ENCODE measurements around the gene ZSCAN26.

The ZSCAN26 gene

DNA sequence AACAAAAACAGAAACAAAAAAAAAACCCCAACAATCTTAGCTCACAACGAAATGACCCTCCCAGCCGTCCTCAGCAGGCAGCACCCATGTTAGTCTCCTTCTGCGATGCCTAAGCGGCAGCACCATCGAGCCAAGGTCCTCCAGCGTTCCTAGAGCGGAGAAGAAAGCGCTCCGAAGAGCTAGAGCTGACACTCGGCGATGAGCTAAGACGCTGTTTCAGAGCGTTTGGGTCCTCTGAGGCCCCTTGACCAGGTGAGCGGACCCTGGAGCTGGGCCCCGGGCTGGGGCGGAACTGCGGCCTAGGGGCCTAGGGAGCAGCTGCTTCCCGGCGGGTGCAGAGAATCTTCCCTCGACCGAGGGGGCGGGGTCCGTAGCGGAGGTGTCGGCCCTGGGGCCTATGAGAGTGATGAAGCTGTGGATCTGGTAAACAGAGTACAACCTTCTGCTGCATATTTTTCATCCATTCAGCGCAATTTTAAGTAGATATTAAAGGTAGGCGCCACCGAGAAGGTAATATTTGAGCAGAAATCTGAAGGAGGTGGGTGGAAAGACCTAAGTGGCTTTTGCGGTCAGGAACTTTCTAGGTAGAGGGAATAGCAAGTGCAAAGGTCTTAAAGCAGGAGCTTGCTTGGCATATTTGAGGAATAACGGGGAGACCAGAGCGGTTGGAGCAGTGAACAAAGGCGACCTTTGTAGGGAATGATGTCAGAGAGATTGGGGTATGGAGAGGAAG lies at the start of gene ZSCAN26:
Gene ZSCAN26, plus strand, starts transcription at position 182 of the 733 bp plus-strand sequence. CDS start 4,777 bp downstream, outside the sequence.
- DNase-seq (ENCODE audit: low read depth) = peak; percentile 45

DNA sequence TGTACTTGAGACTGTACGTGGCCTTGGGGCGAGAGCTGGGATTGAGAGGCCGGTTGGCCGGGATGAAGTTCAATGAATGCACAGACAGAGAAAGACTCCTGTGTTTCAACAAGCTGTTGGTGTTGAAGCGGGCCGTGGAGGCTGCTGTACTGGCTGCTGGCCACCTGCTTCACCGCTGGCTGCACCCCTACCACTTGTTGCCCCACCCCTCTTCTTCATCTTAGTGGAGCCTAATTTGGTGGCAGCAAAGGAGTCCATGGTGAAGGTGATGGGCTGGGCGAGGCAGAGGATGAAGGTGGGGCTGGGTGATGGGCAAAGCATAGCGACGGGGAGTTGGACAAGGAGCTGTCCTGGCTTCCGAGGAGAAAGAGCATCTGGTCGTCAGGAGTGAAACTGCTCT lies 49.1 kb upstream of the ZSCAN26 start:
- no peak for DNase-seq (ENCODE audit: low read depth)

DNA sequence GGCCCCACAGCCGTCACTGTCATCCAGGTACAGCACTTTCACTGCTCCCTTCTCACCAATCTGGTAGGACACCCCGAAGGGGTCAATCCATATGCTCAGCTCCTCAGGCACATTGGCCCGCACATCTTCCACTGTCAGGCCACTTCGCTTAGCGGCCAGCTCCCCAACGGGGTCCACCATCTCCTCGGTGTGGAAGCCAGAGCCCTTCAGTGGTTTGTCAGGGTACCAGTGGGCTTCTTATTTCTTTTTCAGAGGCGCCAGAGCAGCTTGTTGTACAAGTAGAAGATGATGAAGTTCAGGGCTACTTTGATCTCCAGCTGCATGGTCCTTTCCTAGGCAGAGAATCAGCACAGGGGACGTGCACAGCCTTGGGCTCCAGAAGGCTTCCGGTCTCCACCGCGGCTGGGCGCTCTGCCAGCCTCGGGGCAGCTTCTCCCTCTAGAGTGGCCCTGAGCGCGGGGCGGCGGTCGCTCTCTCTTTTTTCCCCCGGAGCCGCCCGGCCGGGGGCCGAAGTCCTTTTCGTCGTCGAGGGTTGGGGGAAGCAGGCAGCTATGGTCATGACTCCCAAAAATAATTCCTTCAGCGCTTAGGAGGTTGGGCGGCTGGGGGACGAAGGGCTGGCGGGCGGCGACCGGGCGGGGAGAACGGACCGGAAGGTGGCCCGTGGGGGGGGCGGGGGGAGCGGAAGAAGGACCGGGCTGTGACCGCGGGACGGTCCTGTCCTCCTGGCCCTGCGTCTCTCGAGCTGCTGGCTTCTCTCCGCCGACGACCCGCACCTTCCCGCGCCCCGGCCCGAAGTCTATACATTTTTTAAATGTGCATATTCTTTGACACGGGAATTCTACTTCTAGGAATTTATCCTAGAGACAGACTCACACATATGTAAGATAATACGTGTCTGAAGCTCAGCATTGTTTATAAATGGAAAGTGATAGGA lies 48.4 kb upstream of the ZSCAN26 start:
- peak; percentile 23 for DNase-seq (ENCODE audit: low read depth)

DNA sequence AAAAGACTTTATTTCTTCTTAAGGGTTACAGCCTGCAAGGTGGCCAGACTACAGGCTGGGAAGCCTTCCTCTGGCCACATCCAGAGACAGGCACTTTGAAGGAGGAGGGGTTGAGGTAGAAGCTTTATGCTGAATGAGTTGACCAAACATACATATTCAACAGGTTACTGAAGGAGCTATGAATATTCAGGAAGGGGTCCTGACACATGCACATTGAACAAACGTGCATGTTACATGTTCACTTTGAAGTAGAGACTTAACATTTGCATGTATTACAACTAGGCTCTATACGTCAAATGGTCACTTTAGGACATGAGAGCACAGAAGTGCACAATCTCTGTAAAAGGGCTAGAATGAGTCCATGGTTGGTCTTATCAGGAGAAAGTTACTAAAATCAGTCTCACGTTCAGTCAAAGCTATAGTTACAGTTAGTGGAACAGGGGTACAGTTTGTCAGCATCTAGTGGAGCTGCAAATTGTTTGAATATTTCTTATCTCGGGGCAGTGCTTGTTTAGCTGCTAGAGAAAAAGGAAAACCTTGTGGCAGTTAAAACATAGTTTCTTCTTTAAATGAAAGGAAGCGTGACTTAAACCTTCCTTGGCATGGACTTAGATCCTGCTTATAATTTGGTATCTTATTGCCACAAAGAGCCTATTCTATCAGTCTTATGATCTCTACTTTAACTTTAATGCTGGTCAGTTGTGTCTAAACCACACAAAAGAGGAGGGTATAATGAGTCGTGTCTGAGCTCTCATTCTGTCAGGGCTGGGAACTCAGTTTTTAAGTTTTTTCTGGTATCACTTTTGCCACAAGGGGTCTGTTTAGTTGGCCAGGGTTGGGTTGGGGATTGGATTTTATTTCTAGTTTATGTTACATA lies 46.4 kb upstream of the ZSCAN26 start:
- no peak for DNase-seq (ENCODE audit: low read depth)

DNA sequence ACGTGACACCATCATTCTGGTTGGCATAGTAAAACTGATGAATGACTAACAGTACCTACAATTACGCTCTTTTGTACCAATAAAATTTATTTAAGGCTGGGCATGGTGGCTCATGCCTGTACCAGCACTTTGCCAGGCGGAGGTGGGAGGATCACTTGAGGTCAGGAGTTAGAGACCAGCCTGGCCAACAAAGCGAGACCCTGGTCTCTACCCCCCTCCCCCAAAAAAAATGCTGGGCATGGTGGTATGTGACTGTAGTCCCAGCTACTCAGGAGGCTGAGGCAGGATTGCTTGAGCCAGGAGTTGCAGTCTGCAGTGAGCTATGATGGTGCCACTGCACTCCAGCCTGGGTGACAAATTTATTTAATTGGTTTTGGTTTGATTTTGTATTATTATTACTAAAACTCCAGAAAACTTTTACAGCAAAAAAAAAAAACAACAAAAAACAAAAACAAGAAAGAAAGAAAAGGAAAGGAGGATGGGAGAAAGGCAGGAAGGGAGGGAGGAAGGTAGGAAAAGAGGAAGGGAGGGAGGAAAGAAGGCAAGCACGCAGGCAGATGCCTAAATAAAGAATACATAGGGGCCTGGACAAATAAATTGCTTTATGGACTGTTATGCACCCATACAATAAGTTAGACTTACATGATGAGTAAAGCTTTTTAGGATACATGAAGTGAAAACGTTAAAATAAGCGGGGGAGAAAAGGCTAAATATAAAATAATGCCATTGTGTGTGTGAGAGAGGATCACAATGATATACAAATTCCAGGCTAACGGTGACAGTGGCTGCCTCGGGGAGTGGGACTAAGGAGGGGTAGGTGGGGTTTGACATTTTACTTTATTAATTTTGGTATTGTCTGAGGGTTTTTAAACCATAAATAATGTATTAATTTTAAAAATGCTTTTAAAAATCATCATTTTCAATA lies 42.5 kb upstream of the ZSCAN26 start:
- no peak for DNase-seq (ENCODE audit: low read depth)

DNA sequence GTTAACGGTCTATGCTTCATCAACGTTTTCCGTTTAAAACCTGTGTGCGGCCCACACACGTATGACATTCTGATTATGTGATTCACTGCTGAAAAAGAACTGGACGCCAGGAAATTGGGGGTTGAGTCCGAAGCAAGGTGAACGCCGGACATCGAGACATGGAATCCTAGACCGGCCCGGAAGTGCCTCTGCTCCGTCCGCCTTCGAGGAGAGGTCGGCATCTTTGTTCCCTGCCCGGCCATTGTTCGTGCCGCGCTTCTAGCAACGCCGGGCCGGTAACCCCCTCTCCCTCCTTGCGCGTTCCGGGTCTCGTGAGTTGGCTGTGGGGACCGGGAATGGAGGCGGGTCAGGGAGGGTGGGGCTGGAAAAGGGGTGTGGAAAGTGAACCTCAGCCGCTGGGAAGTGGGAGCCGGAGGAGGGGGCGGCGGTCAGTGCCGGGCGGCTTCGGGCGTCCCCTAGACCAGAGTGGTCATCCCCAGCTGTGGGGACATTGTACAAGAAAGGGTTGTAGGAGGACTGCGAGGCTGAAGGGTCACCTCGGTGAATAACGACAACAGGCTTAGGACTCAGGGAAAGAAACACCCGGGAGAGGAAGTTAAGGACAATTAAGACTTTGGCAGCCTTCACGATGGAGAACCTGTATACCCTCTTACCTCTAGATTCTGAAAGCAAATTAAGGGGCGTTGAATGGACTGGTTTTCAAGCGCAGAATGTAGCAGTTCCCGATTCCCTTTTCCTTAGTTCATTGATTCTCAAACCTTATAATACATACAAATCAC lies 41.7 kb upstream of the ZSCAN26 start, which contains the start of gene ZSCAN9:
Gene ZSCAN9, plus strand, starts transcription at position 220 of the 779 bp plus-strand sequence. CDS start 1,810 bp downstream, outside the sequence.
- no peak for DNase-seq (ENCODE audit: low read depth)

DNA sequence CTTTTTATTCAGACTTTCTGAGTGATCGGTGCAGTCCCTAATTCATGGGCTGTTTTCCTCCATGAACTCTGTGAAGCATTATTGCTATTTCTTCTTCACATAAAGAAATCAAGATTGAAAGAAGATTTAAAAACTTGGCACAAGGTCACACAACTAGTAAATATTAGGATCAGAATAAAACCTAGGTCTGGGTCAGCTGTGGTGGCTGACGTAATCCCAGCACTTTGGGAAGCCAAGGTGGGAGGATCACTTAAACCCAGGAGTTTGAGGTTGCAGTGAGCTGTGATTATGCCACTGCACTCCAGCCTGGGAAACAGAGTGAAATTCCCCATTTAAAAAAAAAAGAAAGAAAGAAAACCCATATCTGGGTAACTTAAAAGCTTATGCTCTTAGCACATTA lies 40.5 kb upstream of the ZSCAN26 start:
- DNase-seq (ENCODE audit: low read depth) = no peak

DNA sequence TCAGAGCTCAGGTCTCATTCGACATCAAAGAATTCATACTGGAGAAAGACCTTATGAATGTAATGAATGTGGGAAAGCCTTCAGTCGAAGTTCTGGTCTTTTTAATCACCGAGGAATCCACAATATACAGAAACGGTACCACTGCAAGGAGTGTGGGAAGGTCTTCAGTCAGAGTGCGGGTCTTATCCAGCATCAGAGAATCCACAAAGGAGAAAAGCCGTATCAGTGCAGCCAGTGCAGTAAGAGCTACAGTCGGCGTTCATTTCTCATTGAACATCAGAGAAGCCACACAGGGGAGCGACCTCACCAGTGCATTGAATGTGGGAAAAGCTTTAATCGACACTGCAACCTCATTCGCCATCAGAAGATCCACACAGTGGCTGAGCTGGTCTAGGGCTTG lies 34.2 kb upstream of the ZSCAN26 start:
- no peak for DNase-seq (ENCODE audit: low read depth)

DNA sequence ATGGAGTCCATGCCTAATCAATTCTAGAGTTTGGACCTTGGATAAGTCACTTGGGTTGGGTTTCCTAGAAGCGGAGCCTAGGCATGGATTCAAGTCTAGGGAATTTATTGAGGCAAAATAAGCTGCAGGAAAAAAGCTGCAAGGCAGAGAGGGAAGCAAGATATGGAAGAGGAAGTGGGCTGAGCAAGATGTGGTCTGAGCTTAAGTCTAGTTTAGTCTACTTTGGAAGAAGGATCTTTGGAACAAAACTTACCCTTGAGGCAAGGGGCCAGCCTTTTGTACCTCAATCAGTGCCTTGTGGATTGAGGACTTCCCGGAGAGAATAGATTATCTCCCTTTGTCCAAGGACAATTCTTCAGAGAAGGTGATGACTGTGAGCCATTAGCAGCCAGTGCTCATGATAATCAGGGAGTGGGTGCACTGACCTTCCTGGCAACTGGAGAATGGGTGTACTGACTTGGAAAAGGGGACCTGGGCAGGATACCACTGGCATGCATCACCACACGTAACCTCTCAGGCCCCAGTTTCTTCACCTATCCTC lies 31.0 kb upstream of the ZSCAN26 start:
- DNase-seq (ENCODE audit: low read depth) = no peak

DNA sequence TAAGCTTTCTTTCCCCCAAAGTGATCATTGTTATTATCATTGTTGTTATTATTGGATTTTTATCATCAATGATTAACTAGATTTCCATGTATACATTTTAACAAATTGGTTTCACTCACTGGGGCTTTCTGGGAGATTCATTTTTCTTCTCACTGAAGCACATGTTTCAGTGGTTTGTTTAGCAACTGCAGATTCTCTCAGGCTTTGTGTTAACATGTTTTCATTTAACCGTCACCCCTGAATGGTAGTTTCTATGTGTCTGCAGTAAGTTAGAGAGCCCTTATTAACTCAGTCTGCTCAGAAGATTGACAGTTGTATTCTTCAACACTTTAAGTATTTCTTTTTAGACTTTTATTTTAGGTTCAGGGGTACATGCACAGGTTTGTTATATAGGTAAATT lies 27.3 kb upstream of the ZSCAN26 start:
- no peak for DNase-seq (ENCODE audit: low read depth)

DNA sequence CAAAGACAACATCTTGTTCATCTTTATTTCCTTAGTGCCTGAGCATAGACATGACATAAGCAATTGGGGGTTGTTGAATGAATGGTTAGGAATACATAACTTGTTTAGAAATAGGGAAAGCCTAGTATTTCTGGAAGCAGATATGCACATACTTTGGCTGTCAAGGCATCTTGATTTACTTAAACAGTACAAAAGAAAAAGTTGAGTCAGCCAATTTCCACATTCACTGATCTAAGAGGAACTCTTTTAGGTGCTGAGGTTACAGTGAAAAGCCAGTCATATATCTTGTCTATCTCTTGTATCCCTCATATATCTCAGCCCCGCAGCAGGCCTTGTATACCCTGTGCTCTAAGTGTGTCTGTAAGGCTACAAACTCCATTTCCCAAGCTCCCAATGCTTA lies 26.5 kb upstream of the ZSCAN26 start:
- DNase-seq (ENCODE audit: low read depth) = no peak

DNA sequence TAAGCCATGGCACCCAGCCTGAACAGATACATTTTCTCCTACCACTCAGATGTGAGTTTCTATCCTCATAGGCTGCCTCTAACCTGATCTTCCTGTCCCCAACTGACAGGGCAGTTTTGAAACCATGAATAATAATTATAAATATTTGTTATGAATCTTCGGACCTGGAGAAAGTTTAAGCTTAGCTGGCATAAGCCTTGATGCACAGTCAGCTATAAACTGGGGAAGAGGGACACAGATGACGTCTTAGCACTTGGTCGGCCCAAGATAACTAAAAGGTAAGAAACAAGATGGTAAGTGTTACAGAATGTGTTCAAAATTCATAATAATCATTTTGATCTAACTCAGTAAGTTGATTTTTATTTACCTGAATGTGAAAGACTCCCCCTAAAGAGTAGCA lies 23.0 kb upstream of the ZSCAN26 start:
- DNase-seq (ENCODE audit: low read depth) = no peak

DNA sequence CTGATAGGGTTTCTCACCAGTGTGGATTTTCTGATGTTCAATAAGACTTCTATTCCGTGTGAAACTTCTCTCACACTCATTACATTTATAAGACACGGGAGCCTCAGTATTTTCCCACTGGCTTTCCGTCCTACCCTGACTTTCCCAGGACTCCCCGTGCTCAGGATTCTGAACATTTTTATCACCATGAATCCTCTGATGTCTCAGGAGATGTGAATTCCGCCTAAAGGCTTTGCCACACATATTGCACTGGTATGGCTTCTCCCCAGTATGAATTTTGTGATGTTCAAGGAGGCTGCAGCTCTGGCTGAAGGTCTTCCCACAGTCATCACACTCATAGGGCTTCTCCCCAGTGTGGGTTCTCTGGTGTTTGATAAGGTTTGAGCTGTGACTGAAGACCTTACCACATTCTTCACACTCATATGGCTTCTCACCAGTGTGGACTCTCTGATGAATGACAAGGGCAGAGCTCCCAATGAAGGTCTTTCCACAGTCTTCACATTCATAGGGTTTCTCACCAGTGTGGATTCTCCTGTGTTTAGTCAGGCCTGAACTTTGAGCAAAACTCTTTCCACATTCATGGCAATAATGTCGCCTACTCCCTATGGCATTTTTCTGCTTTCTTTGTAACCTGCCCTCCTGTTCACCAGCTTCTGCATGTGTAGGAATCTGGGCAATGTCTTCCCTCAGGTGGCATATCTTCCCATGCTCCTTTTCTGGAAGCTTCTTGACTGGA lies 21.6 kb upstream of the ZSCAN26 start:
- no peak for DNase-seq (ENCODE audit: low read depth)

DNA sequence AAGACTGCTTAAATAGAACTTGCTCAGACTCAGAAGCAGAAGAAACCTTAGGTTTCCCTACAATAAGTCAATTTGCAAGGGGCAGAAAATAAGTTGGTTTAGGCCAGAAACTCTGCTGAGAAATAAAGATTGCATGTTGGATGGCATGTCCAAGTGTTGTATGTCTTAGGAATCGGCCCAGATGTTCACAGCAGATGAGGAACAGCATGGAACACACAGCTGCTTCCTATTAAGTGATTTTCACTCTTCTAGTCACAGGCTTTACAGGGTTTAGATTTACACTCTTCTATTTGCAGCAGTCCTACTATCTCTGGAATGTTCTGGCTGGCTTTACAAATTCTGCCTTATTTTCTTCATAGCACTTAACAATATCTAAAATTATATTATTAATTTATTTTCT lies 18.0 kb upstream of the ZSCAN26 start:
- no peak for DNase-seq (ENCODE audit: low read depth)

DNA sequence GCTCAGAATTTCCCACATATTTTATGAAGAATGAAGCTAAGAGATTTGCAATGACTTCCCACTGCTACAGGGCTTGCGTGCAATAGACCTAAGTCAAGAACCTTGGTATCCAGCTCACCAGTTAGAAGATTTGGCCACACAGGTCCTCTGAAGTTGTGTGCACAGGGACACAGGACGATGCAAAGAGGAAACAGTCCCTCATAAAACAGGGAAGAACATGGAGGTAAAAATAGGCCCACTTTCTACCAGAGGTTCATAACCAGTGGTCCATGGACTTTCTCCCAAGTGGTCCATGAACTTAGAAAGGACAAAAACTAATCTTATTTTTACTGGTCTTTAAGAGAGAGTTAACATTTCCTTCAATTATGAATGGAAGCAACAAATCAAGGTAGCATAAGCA lies 16.2 kb upstream of the ZSCAN26 start:
- no peak for DNase-seq (ENCODE audit: low read depth)

DNA sequence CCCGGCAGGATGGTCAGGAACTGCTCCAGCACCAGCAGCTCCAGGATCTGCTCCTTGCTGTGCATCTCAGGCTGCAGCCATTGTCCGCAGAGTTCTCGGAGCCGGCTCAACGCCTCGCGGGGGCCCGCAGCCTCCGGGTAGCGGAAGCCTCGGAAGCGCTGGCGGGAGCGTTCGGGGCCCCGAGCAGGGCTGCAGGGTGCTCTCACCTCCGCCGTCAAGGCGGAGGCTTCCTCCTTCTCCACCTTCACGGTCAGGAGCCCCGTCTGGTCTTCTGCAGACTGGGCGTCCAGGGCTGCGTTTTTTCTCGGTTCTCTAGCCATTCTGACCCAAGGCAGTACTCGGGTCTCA lies 15.3 kb upstream of the ZSCAN26 start:
- no peak for DNase-seq (ENCODE audit: low read depth)

DNA sequence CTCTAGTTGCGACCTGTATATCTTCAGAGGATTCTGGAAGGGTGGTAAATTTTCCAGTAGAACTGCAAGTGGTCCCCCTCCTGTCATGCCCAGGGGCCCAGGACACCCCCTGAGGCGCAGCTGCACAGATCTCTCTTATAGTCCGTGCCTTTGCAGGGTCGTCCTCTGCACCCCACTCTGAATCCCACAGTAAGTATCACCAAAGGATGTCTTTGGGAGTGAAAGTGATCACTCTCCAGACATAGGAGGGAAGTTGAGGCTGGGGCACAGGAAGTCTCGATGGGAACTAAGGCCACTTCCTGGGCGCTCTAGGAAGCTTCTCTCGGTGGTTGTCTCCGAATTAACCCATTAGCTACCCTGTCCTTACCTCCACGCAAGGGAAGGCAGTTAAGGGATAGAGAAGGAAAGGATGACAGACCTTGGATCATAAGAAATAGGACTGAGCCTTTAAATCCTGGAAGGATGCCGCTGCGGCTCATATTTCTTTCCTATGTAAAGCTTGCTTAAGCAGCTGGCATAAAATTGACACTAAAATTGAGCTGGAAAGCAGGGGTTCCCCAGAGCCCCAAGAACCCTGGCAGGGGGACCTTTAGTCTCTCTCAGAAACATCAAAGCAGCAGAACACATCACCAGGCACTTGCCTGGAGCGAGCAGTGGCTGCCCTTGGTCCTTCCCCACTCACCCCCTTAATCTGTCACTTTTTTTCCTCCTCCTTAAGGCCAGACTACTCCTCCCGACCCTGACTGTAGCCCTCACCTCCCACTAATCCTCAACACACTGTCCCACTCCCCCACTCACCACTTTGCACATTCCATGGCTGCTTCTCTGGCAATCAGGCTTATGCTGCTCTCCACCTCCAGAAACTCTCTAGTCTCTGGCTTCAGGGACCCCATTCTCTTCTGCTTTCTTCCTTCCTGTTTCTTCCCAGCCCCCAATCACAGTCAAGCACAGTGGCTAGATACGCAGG lies 14.7 kb upstream of the ZSCAN26 start, which contains the start of gene ZKSCAN4:
Gene ZKSCAN4, minus strand, starts transcription at position 261 of the 967 bp plus-strand sequence. CDS start 289 bp downstream, outside the sequence.
- peak; percentile 45 for DNase-seq (ENCODE audit: low read depth)

DNA sequence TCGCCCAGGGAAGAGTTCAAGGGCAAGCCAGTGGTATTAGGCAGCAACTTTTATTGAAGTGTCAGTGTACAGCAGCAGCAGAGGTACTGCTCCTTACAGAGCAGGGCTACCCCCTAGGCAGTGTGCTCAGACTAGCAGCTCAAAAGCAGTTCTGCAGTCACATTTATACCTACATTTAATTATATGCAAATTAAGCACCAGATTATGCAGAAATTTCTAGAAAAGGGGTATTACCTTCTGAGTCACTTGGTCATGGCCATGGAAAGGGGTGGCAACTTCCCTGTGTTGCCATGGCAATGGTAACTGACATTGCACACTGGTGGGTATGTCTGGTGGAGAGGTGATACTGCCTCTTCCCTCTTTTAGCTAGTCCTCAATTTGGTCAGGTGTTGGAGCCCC lies 12.8 kb upstream of the ZSCAN26 start:
- no peak for DNase-seq (ENCODE audit: low read depth)
